IPS-11a (cell line): Measurements from ENCODE around the gene DGKZ.
A peak's percentile ranks its signal among the peaks of the same experiment; 100 is the strongest.

Source experiments
- H3K4me3 ChIP-seq: one replicate; pipeline ENCODE4 v1.5.1; 2013; ENCODE audit warnings: low read depth, low read length, control low read depth

The DGKZ gene

GRCh38 chr11:46345131-46345597 is 2.1 kb upstream of the DGKZ start:
- no peak overlapping the region for H3K4me3 ChIP-seq

- H3K4me3 ChIP-seq: no peak overlapping the region
These were observed 1.3 kb upstream of the DGKZ start for GRCh38 chr11:46345881-46346484.

- H3K4me3 ChIP-seq: peak overlapping the region; percentile 85
These were observed 511 bp downstream of the DGKZ start for GRCh38 chr11:46347637-46348311.

- H3K4me3 ChIP-seq: no peak overlapping the region
These were observed 1.5 kb downstream of the DGKZ start for GRCh38 chr11:46348566-46349401.

- no peak overlapping the region for H3K4me3 ChIP-seq
These were observed 3.4 kb downstream of the DGKZ start for GRCh38 chr11:46350695-46351094.

GRCh38 chr11:46351148-46351547 is 3.9 kb downstream of the DGKZ start:
- no peak overlapping the region for H3K4me3 ChIP-seq

- no peak overlapping the region for H3K4me3 ChIP-seq
These were observed 4.3 kb downstream of the DGKZ start for GRCh38 chr11:46351606-46352005.

- no peak overlapping the region for H3K4me3 ChIP-seq
These were observed 5.0 kb downstream of the DGKZ start for GRCh38 chr11:46352063-46352841.

- no peak overlapping the region for H3K4me3 ChIP-seq
These were observed 6.4 kb downstream of the DGKZ start for GRCh38 chr11:46353698-46354097.

- no peak overlapping the region for H3K4me3 ChIP-seq
These were observed 9.7 kb downstream of the DGKZ start for GRCh38 chr11:46356924-46357482.

- H3K4me3 ChIP-seq: no peak overlapping the region
These were observed 10.2 kb downstream of the DGKZ start for GRCh38 chr11:46357483-46357936.

- no peak overlapping the region for H3K4me3 ChIP-seq
These were observed 12.7 kb downstream of the DGKZ start for GRCh38 chr11:46359953-46360352.

- H3K4me3 ChIP-seq: no peak overlapping the region
These were observed 13.6 kb downstream of the DGKZ start for GRCh38 chr11:46360878-46361277.

- no peak overlapping the region for H3K4me3 ChIP-seq
These were observed 14.3 kb downstream of the DGKZ start for GRCh38 chr11:46361283-46362155.

GRCh38 chr11:46362156-46363030 is 15.1 kb downstream of the DGKZ start:
- H3K4me3 ChIP-seq: no peak overlapping the region

GRCh38 chr11:46363031-46363407 is 15.8 kb downstream of the DGKZ start:
- H3K4me3 ChIP-seq: no peak overlapping the region

- H3K4me3 ChIP-seq: no peak overlapping the region
These were observed 16.3 kb downstream of the DGKZ start for GRCh38 chr11:46363455-46364005.

GRCh38 chr11:46364056-46364455 is 16.8 kb downstream of the DGKZ start:
- H3K4me3 ChIP-seq: no peak overlapping the region
